Measurements from ENCODE around the gene GALNT12.

GALNT12 gene

DNA sequence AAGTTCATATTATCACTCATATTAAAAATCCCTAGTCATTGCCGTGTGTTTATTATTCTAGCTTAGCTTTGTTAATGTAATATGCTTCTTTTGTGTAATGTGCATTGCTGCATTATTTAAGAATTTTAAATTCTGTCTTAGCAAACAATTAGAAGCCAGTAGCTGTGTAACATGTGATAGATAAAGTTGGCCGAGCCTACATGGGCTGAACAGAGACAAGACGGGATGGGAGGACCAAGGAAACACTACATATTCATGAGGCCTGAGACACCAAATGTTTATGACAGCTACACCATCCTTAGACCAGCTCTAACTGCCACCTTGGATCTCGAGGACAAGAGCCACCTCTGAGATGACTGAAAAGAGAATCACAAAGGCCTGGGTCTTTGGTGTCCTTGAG is 85.2 kb downstream of the GALNT12 start:
- Histone ChIP-seq H3K9ac (ENCODE audit: low read length) (peak overlapping the region; percentile 14; the same call in 1 of the 2 replicates), H3K9me2 (ENCODE audit: low read depth, low read length) (no peaks in the 10 kb centered on the region), H3K36me3 (ENCODE audit: insufficient read depth, low read length) (peaks cover 9% of the 10 kb centered on the region; the same call in 1 of the 2 replicates), H4K20me1 (ENCODE audit: insufficient read depth, low read length) (no peaks in the 10 kb centered on the region), H3K4me3 (ENCODE audit: low read depth, low read length, poor library complexity, severe bottlenecking) (no peak overlapping the region), H2AFZ (ENCODE audit: low read length) (peak overlapping the region; percentile 59; the same call in 1 of the 2 replicates), H3K27me3 (ENCODE audit: insufficient read depth, low read length) (no peaks in the 10 kb centered on the region), H3K79me2 (ENCODE audit: insufficient read depth, low read length) (no peaks in the 10 kb centered on the region), H3K27ac (ENCODE audit: low read depth, low read length, poor library complexity, severe bottlenecking) (peak overlapping the region; percentile 79), H3K4me2 (ENCODE audit: low read length) (no peak overlapping the region), H3K9me3 (ENCODE audit: low read length) (peaks cover 15% of the 10 kb centered on the region), H3F3A (ENCODE audit: insufficient read depth, low read length) (no peaks in the 10 kb centered on the region), H3K4me1 (ENCODE audit: insufficient read depth, low read length, severe bottlenecking) (peaks cover 69% of the 10 kb centered on the region)
- TF ChIP-seq EZH2 (IDR thresholded peaks at IDR 0.05; ENCODE audit: borderline replicate concordance, low read length), result no peak
- TF ChIP-seq, protein P1, sequence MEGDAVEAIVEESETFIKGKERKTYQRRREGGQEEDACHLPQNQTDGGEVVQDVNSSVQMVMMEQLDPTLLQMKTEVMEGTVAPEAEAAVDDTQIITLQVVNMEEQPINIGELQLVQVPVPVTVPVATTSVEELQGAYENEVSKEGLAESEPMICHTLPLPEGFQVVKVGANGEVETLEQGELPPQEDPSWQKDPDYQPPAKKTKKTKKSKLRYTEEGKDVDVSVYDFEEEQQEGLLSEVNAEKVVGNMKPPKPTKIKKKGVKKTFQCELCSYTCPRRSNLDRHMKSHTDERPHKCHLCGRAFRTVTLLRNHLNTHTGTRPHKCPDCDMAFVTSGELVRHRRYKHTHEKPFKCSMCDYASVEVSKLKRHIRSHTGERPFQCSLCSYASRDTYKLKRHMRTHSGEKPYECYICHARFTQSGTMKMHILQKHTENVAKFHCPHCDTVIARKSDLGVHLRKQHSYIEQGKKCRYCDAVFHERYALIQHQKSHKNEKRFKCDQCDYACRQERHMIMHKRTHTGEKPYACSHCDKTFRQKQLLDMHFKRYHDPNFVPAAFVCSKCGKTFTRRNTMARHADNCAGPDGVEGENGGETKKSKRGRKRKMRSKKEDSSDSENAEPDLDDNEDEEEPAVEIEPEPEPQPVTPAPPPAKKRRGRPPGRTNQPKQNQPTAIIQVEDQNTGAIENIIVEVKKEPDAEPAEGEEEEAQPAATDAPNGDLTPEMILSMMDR (IDR thresholded peaks at IDR 0.05; ENCODE audit: low read length), result no peak

DNA sequence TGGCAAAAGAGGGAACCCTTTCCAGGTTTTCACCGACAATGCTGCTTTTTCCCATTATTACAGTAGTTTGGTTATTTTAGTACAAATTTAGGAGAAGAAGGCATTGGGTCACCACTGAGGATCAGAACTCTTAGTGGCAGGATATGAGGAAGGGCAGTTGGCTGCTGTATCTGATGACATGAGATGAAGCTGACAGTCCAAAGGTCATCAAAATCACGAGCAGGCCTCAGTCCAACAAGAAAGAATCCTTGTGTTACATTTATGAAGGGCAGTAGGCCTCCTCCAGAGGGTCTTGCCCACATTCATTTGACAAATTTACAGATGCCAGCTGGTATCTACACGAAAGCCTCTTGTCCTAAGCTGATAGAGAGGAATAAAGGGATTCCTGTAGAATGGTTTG is 86.7 kb downstream of the GALNT12 start:
- Histone ChIP-seq H3K79me2 (ENCODE audit: insufficient read depth, low read length) (no peaks in the 10 kb centered on the region), H3K9me3 (ENCODE audit: low read length) (peaks cover 15% of the 10 kb centered on the region), H2AFZ (ENCODE audit: low read length) (no peak overlapping the region), H3K27me3 (ENCODE audit: insufficient read depth, low read length) (no peaks in the 10 kb centered on the region), H3K4me1 (ENCODE audit: insufficient read depth, low read length, severe bottlenecking) (peaks cover 69% of the 10 kb centered on the region), H3K4me3 (ENCODE audit: low read depth, low read length, poor library complexity, severe bottlenecking) (no peak overlapping the region), H4K20me1 (ENCODE audit: insufficient read depth, low read length) (no peaks in the 10 kb centered on the region), H3K9ac (ENCODE audit: low read length) (no peak overlapping the region), H3K36me3 (ENCODE audit: insufficient read depth, low read length) (peaks cover 9% of the 10 kb centered on the region; the same call in 1 of the 2 replicates), H3K9me2 (ENCODE audit: low read depth, low read length) (no peaks in the 10 kb centered on the region), H3K27ac (ENCODE audit: low read depth, low read length, poor library complexity, severe bottlenecking) (peak overlapping the region; percentile 58), H3K4me2 (ENCODE audit: low read length) (no peak overlapping the region), H3F3A (ENCODE audit: insufficient read depth, low read length) (no peaks in the 10 kb centered on the region)
- TF ChIP-seq, protein P1 (IDR thresholded peaks at IDR 0.05; ENCODE audit: low read length), result no peak
- TF ChIP-seq EZH2 (IDR thresholded peaks at IDR 0.05; ENCODE audit: borderline replicate concordance, low read length), result no peak

DNA sequence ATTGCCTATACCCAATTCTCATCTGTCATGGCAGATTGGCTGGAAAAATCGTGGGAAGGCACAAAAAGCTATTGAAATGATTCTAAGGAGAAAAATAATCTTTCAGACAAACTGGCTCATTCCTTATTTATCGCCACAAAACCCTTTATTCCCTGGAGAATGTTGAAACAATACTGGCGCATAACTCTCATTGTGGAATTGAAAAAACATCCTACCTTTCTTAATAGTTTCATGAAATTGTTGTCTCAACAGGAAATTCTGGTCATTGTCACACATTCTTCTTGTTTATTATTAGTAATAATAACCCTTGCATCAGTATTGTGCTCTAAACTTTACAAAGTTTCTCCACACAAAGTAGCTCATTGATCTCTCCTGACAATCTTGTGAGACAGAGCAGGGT is 87.3 kb downstream of the GALNT12 start:
- H3K9me3 ChIP-seq (ENCODE audit: low read length), result peaks cover 15% of the 10 kb centered on the region
- H3K4me1 ChIP-seq (ENCODE audit: insufficient read depth, low read length, severe bottlenecking), result peaks cover 69% of the 10 kb centered on the region

More for the DNA sequence above, 87.3 kb downstream of the GALNT12 start:
- Histone ChIP-seq H3K27ac (ENCODE audit: low read depth, low read length, poor library complexity, severe bottlenecking) (peak overlapping the region; percentile 58), H4K20me1 (ENCODE audit: insufficient read depth, low read length) (no peaks in the 10 kb centered on the region), H3K4me2 (ENCODE audit: low read length) (no peak overlapping the region), H3F3A (ENCODE audit: insufficient read depth, low read length) (no peaks in the 10 kb centered on the region), H3K36me3 (ENCODE audit: insufficient read depth, low read length) (peaks cover 9% of the 10 kb centered on the region; the same call in 1 of the 2 replicates), H2AFZ (ENCODE audit: low read length) (no peak overlapping the region), H3K9me2 (ENCODE audit: low read depth, low read length) (no peaks in the 10 kb centered on the region), H3K27me3 (ENCODE audit: insufficient read depth, low read length) (no peaks in the 10 kb centered on the region), H3K79me2 (ENCODE audit: insufficient read depth, low read length) (no peaks in the 10 kb centered on the region), H3K9ac (ENCODE audit: low read length) (no peak overlapping the region), H3K4me3 (ENCODE audit: low read depth, low read length, poor library complexity, severe bottlenecking) (no peak overlapping the region)
- TF ChIP-seq EZH2 (IDR thresholded peaks at IDR 0.05; ENCODE audit: borderline replicate concordance, low read length), result no peak
- TF ChIP-seq, protein P1 (IDR thresholded peaks at IDR 0.05; ENCODE audit: low read length), result no peak
